22Rv1 (cell line): ENCODE results near the gene FIP1L1.

ENCODE experiments used
- ZFX ChIP-seq: fragments of 450-650 bp; IDR thresholded peaks from 2 replicates; pipeline ENCODE4 v1.6.1; 2017; ENCODE audit warnings: antibody characterized with exemption, borderline replicate concordance
- TF ChIP-seq, protein P1 (sequence below): fragments of 450-650 bp; IDR thresholded peaks from 2 replicates; pipeline ENCODE4 v1.5.1; 2017; ENCODE audit warnings: mild to moderate bottlenecking

DNA sequence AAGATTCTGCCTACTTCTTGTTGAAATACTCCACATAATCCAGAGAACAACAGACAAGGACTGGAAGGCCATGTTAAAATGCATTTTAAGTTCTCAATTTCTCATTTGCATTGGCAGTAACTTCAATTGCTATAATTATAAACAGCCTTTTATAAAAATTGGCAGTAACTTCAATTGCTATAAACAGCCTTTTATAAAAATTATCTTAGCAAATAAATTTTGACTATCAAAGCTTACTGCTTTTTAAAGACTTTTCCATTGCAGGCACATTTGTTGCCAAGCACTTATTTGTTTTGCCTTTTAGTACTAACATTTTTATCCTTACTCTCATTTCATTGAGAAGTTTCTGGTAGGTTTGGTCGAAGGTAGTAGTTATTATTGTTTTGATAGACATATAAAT lies 29.4 kb upstream of the FIP1L1 start:
- TF ChIP-seq, protein P1, sequence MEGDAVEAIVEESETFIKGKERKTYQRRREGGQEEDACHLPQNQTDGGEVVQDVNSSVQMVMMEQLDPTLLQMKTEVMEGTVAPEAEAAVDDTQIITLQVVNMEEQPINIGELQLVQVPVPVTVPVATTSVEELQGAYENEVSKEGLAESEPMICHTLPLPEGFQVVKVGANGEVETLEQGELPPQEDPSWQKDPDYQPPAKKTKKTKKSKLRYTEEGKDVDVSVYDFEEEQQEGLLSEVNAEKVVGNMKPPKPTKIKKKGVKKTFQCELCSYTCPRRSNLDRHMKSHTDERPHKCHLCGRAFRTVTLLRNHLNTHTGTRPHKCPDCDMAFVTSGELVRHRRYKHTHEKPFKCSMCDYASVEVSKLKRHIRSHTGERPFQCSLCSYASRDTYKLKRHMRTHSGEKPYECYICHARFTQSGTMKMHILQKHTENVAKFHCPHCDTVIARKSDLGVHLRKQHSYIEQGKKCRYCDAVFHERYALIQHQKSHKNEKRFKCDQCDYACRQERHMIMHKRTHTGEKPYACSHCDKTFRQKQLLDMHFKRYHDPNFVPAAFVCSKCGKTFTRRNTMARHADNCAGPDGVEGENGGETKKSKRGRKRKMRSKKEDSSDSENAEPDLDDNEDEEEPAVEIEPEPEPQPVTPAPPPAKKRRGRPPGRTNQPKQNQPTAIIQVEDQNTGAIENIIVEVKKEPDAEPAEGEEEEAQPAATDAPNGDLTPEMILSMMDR: no peak
- no peak for TF ChIP-seq ZFX
